ENCODE results near the gene PDCD6IP.

The PDCD6IP gene

GRCh38 chr3:33825111-33825510 is 26.7 kb downstream of the PDCD6IP start:
- Histone ChIP-seq H3K4me1 (ENCODE audit: low read depth, poor library complexity, severe bottlenecking) (no peaks in the 10 kb centered on the region), H3K27ac (no peak overlapping the region), H3K9ac (no peak overlapping the region), H3K27me3 (ENCODE audit: insufficient read depth, low read depth) (no peaks in the 10 kb centered on the region), H2AFZ (ENCODE audit: low read depth) (no peak overlapping the region), H3K79me2 (ENCODE audit: insufficient read depth, low read depth) (no peaks in the 10 kb centered on the region), H3K4me3 (IDR thresholded peaks at IDR 0.05; ENCODE audit: insufficient read depth, low read depth, low read length) (no peak overlapping the region), H4K20me1 (ENCODE audit: insufficient read depth) (no peaks in the 10 kb centered on the region), H3K4me2 (no peak overlapping the region), H3K36me3 (ENCODE audit: insufficient read depth) (no peaks in the 10 kb centered on the region)
- TF ChIP-seq, protein P1, sequence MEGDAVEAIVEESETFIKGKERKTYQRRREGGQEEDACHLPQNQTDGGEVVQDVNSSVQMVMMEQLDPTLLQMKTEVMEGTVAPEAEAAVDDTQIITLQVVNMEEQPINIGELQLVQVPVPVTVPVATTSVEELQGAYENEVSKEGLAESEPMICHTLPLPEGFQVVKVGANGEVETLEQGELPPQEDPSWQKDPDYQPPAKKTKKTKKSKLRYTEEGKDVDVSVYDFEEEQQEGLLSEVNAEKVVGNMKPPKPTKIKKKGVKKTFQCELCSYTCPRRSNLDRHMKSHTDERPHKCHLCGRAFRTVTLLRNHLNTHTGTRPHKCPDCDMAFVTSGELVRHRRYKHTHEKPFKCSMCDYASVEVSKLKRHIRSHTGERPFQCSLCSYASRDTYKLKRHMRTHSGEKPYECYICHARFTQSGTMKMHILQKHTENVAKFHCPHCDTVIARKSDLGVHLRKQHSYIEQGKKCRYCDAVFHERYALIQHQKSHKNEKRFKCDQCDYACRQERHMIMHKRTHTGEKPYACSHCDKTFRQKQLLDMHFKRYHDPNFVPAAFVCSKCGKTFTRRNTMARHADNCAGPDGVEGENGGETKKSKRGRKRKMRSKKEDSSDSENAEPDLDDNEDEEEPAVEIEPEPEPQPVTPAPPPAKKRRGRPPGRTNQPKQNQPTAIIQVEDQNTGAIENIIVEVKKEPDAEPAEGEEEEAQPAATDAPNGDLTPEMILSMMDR (conservative IDR thresholded peaks at IDR 0.05; ENCODE audit: low read depth, low read length), result no peak

DNA sequence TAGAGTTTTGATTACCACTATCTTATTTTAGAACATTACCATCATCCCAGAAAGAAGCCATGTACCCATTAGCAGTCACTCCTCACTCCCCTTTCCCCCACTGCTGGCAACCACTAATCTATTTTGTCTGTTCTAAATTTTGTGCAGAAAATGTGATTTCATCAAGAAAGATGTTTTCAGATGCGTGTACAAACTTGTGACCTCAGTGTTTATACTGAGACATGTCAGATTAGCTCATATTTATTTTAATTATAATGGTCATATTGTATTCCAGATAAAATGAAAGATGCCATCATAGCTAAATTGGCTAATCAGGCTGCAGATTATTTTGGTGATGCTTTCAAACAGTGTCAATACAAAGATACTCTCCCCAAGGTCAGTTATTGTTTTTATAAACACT is 27.8 kb downstream of the PDCD6IP start:
- no peak overlapping the region for H3K4me2 ChIP-seq
- no peaks in the 10 kb centered on the region for H3K36me3 ChIP-seq (ENCODE audit: insufficient read depth)
- H3K79me2 ChIP-seq (ENCODE audit: insufficient read depth, low read depth), result no peaks in the 10 kb centered on the region
- H4K20me1 ChIP-seq (ENCODE audit: insufficient read depth), result no peaks in the 10 kb centered on the region
- H3K4me3 ChIP-seq (IDR thresholded peaks at IDR 0.05; ENCODE audit: insufficient read depth, low read depth, low read length), result no peak overlapping the region
- H3K4me1 ChIP-seq (ENCODE audit: low read depth, poor library complexity, severe bottlenecking), result no peaks in the 10 kb centered on the region
- TF ChIP-seq, protein P1 (conservative IDR thresholded peaks at IDR 0.05; ENCODE audit: low read depth, low read length), result no peak
- H2AFZ ChIP-seq (ENCODE audit: low read depth), result no peak overlapping the region
- no peaks in the 10 kb centered on the region for H3K27me3 ChIP-seq (ENCODE audit: insufficient read depth, low read depth)
- H3K27ac ChIP-seq, result no peak overlapping the region
- H3K9ac ChIP-seq, result no peak overlapping the region

DNA sequence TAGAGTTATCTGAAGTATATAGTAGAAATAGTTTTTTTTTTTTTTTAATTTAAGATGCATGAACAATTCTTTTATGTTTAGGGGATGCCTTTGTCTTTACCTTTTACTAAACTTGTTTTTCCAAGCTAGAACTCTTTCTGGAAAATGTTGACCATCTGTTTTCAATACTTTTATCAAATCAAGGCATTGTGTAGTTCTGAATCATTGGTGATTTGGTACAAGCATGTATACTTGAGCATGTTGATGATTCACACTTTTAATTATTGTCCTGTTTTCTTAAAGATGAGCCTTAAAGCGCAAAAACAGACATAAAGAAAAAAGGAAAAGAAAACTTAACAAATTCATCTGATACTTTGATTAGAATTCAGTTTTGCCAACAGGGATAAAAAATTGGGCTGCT is 28.3 kb downstream of the PDCD6IP start:
- Histone ChIP-seq H3K4me3 (IDR thresholded peaks at IDR 0.05; ENCODE audit: insufficient read depth, low read depth, low read length) (no peak overlapping the region), H2AFZ (ENCODE audit: low read depth) (no peak overlapping the region), H3K27me3 (ENCODE audit: insufficient read depth, low read depth) (no peaks in the 10 kb centered on the region), H3K4me1 (ENCODE audit: low read depth, poor library complexity, severe bottlenecking) (no peaks in the 10 kb centered on the region), H3K27ac (no peak overlapping the region), H3K4me2 (no peak overlapping the region), H3K9ac (no peak overlapping the region), H3K79me2 (ENCODE audit: insufficient read depth, low read depth) (no peaks in the 10 kb centered on the region), H3K36me3 (ENCODE audit: insufficient read depth) (no peaks in the 10 kb centered on the region), H4K20me1 (ENCODE audit: insufficient read depth) (no peaks in the 10 kb centered on the region)
- TF ChIP-seq, protein P1 (conservative IDR thresholded peaks at IDR 0.05; ENCODE audit: low read depth, low read length), result no peak

- no peaks in the 10 kb centered on the region for H3K79me2 ChIP-seq (ENCODE audit: insufficient read depth, low read depth)
- H3K4me1 ChIP-seq (ENCODE audit: low read depth, poor library complexity, severe bottlenecking), result no peaks in the 10 kb centered on the region
- H3K4me2 ChIP-seq, result no peak overlapping the region
- H3K27me3 ChIP-seq (ENCODE audit: insufficient read depth, low read depth), result no peaks in the 10 kb centered on the region
- no peak overlapping the region for H2AFZ ChIP-seq (ENCODE audit: low read depth)
- no peaks in the 10 kb centered on the region for H3K36me3 ChIP-seq (ENCODE audit: insufficient read depth)
- H3K4me3 ChIP-seq (IDR thresholded peaks at IDR 0.05; ENCODE audit: insufficient read depth, low read depth, low read length), result no peak overlapping the region
- TF ChIP-seq, protein P1 (conservative IDR thresholded peaks at IDR 0.05; ENCODE audit: low read depth, low read length), result no peak
- no peak overlapping the region for H3K27ac ChIP-seq
- H3K9ac ChIP-seq, result no peak overlapping the region
- no peaks in the 10 kb centered on the region for H4K20me1 ChIP-seq (ENCODE audit: insufficient read depth)
These were observed 31.3 kb downstream of the PDCD6IP start for GRCh38 chr3:33829720-33830119.
